ENCODE results near the gene KBTBD12.

- TF ChIP-seq EZH2 (IDR thresholded peaks at IDR 0.05; ENCODE audit: insufficient read depth, poor library complexity, severe bottlenecking) (no peak), EZH2phosphoT487 (IDR thresholded peaks at IDR 0.05; ENCODE audit: insufficient read depth, low read depth) (no peak)
Measured at GRCh38 chr3:127987309-127987995, 72.4 kb downstream of the KBTBD12 start.

Data from GM23248 (cell line).